PC-3 (cell line): ENCODE data around the gene FLVCR1. TPM values are rescaled to one million over a fixed set of nuclear protein-coding genes. Genes with fewer than 3 reads are reported as not detected.

Experiments
- ATAC-seq: fragments of 200-7000 bp; cut with Tn5 transposase; 2 replicates; pipeline ENCODE4 v1.9.1; 2020; ENCODE audit warnings: mild to moderate bottlenecking, moderate library complexity
- BruUV-seq: library from RNA; stranded (reverse); fragments of 400-500 nt; replicated peaks from 2 replicates; lab custom pipeline; 2021; lab: Mats Ljungman, UMichigan
- CTCF ChIA-PET: fragments of 300-600 bp; sonication (Branson Sonifier 250); formaldehyde crosslinking; loops from one replicate; lab custom pipeline; 2022; ENCODE audit warnings: antibody characterized with exemption; lab: Charles Lee
- POLR2A ChIA-PET: fragments of 300-600 bp; sonication (Branson Sonifier 250); formaldehyde crosslinking; loops from one replicate; lab custom pipeline; 2022; ENCODE audit warnings: antibody characterized with exemption; ENCODE audit not compliant: unreplicated experiment; lab: Charles Lee
- DNase-seq: peaks from one replicate; pipeline ENCODE4 v3.0.0-alpha.2; 2015
- H2AFZ ChIP-seq: fragments of 300-600 bp; sonication (generic); 2 replicates; pipeline ENCODE4 v1.6.0; 2016; ENCODE audit warnings: antibody characterized with exemption, low read length
- H3F3A ChIP-seq: fragments of 300-600 bp; sonication (generic); one replicate; pipeline ENCODE4 v1.6.0; 2017; ENCODE audit warnings: antibody characterized with exemption, low read length, control low read depth, mild to moderate bottlenecking; ENCODE audit not compliant: unreplicated experiment
- H3K27ac ChIP-seq: fragments of 300-600 bp; sonication (generic); 2 replicates; pipeline ENCODE4 v1.5.1; 2016; ENCODE audit warnings: mild to moderate bottlenecking, low read length
- H3K27me3 ChIP-seq: fragments of 300-600 bp; sonication (generic); 2 replicates; pipeline ENCODE4 v1.6.1; 2016; ENCODE audit warnings: low read length, mixed read lengths
- H3K36me3 ChIP-seq: fragments of 300-600 bp; sonication (generic); 2 replicates; pipeline ENCODE4 v1.6.1; 2016; ENCODE audit warnings: low read depth, mixed run types, low read length, mixed read lengths
- H3K4me1 ChIP-seq: fragments of 300-600 bp; sonication (generic); 2 replicates; pipeline ENCODE4 v1.5.1; 2016; ENCODE audit warnings: low read length; ENCODE audit not compliant: insufficient read depth
- H3K4me2 ChIP-seq: fragments of 300-600 bp; sonication (generic); 2 replicates; pipeline ENCODE4 v1.6.0; 2016; ENCODE audit warnings: low read length
- H3K4me3 ChIP-seq: fragments of 300-600 bp; sonication (generic); 2 replicates; pipeline ENCODE4 v1.5.1; 2016; ENCODE audit warnings: mild to moderate bottlenecking, low read length, mixed read lengths
- H3K79me2 ChIP-seq: fragments of 300-600 bp; sonication (generic); 2 replicates; pipeline ENCODE4 v1.6.1; 2017; ENCODE audit warnings: low read length, mixed read lengths
- H3K9ac ChIP-seq: fragments of 300-600 bp; sonication (generic); 2 replicates; pipeline ENCODE4 v1.6.0; 2016; ENCODE audit warnings: mild to moderate bottlenecking, low read length
- H3K9me2 ChIP-seq: fragments of 300-600 bp; sonication (generic); replicated peaks from 2 replicates; pipeline ENCODE4 v1.6.1; 2016; ENCODE audit warnings: mixed run types, low read length, mixed read lengths
- H3K9me3 ChIP-seq: fragments of 300-600 bp; sonication (generic); 2 replicates; pipeline ENCODE4 v1.6.1; 2016; ENCODE audit warnings: low read length, mixed read lengths
- H4K20me1 ChIP-seq: fragments of 300-600 bp; sonication (generic); 2 replicates; pipeline ENCODE4 v1.6.1; 2016; ENCODE audit warnings: low read length, mixed read lengths
- EZH2 ChIP-seq: fragments of 300-600 bp; sonication (generic); IDR thresholded peaks from one replicate; pipeline ENCODE4 v1.6.1; 2017; ENCODE audit warnings: antibody characterized with exemption, mild to moderate bottlenecking, low read length; ENCODE audit not compliant: unreplicated experiment
- EZH2phosphoT487 ChIP-seq: fragments of 300-600 bp; sonication (generic); IDR thresholded peaks from 2 replicates; pipeline ENCODE4 v1.6.1; 2018; ENCODE audit warnings: mild to moderate bottlenecking, antibody characterized with exemption, low read length, borderline replicate concordance
- intact Hi-C: fragments of 100-400 bp; cut with micrococcal nuclease; formaldehyde crosslinking; loops from 2 replicates; pipeline ENCODE4 v1.9.0; 2023
- total RNA-seq: library from RNA; depleted of rRNA; stranded (reverse); fragments of >200 nt; gene quantifications from 2 replicates; pipeline ENCODE4 v1.2.3, GENCODE V29; 2014; rRNA removed
- TF ChIP-seq, protein P1 (sequence below): fragments of 300-600 bp; sonication (generic); conservative IDR thresholded peaks from 2 replicates; pipeline ENCODE4 v1.5.1; 2017; ENCODE audit warnings: antibody characterized with exemption, low read depth, mild to moderate bottlenecking, low read length

Gene FLVCR1
- total RNA-seq, 1 experiment from 2014 or later, result 13.9 TPM

- no peaks in the 10 kb centered on the region for H3K27me3 ChIP-seq
- H4K20me1 ChIP-seq, result no peaks in the 10 kb centered on the region
- BruUV-seq, result no TSS peak
- H3K9ac ChIP-seq, result no peak overlapping the region
- no peak for ATAC-seq
- H3K36me3 ChIP-seq, result no peaks in the 10 kb centered on the region
- no peak overlapping the region for H3K27ac ChIP-seq
- intact Hi-C loops, result no loop called here
- H3K9me2 ChIP-seq, result no peaks in the 10 kb centered on the region
- CTCF ChIA-PET, result no interaction called here
- H3K9me3 ChIP-seq, result no peaks in the 10 kb centered on the region
- POLR2A ChIA-PET, result no interaction called here
- H3K4me1 ChIP-seq, result peaks cover 13% of the 10 kb centered on the region
- no peak overlapping the region for H3K4me2 ChIP-seq
- H3K79me2 ChIP-seq, result no peaks in the 10 kb centered on the region
- no peak for DNase-seq
- H3K4me3 ChIP-seq, result no peak overlapping the region
- TF ChIP-seq EZH2 (no peak), EZH2phosphoT487 (no peak)
- TF ChIP-seq, protein P1, sequence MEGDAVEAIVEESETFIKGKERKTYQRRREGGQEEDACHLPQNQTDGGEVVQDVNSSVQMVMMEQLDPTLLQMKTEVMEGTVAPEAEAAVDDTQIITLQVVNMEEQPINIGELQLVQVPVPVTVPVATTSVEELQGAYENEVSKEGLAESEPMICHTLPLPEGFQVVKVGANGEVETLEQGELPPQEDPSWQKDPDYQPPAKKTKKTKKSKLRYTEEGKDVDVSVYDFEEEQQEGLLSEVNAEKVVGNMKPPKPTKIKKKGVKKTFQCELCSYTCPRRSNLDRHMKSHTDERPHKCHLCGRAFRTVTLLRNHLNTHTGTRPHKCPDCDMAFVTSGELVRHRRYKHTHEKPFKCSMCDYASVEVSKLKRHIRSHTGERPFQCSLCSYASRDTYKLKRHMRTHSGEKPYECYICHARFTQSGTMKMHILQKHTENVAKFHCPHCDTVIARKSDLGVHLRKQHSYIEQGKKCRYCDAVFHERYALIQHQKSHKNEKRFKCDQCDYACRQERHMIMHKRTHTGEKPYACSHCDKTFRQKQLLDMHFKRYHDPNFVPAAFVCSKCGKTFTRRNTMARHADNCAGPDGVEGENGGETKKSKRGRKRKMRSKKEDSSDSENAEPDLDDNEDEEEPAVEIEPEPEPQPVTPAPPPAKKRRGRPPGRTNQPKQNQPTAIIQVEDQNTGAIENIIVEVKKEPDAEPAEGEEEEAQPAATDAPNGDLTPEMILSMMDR, result no peak
- H2AFZ ChIP-seq, result no peak overlapping the region
- no peaks in the 10 kb centered on the region for H3F3A ChIP-seq
Measured at GRCh38 chr1:212946872-212947271, 88.8 kb downstream of the FLVCR1 start.

Other genes with a start within 250 kb of the FLVCR1 start
- 275 and 335 TPM in 2 replicates for gene ATF3, start 249.5 kb upstream of the FLVCR1 start, total RNA-seq
- 4.3 and 5.5 TPM in 2 replicates for gene BATF3, start 158.4 kb upstream of the FLVCR1 start, total RNA-seq
- 37.3 and 56.1 TPM in 2 replicates for gene NSL1, start 66.5 kb upstream of the FLVCR1 start, total RNA-seq
- gene TATDN3, start 66.4 kb upstream of the FLVCR1 start, total RNA-seq, result 8.8 and 12.7 TPM in 2 replicates
- gene SPATA45, start 10.6 kb upstream of the FLVCR1 start, total RNA-seq, result not detected in 2 replicates
- gene VASH2, start 92.3 kb downstream of the FLVCR1 start, total RNA-seq, result 4.7 TPM in 2 replicates
- 27.0 and 36.8 TPM in 2 replicates for gene ANGEL2, start 157.6 kb downstream of the FLVCR1 start, total RNA-seq
- gene RPS6KC1, start 193.0 kb downstream of the FLVCR1 start, total RNA-seq, result 21.1 and 22.3 TPM in 2 replicates